Tongue (tissue), 2 donors: ENCODE measurements around the gene TMEM108. TPM values are rescaled to one million over a fixed set of nuclear protein-coding genes. Genes with fewer than 3 reads are reported as not detected.
A peak's percentile ranks its signal among the peaks of the same experiment; 100 is the strongest.
"Not testable (repeated sequence)": the region's sequence is repeated elsewhere in the genome, so short reads cannot be mapped to it uniquely, and the experiment has no call there.

Source experiments
- DNase-seq: peaks from one replicate; pipeline ENCODE4 v3.0.0-alpha.2; 2015
- total RNA-seq: library from RNA; depleted of rRNA; stranded (reverse); fragments of >200 nt; gene quantifications from one replicate; pipeline ENCODE4 v1.2.3, GENCODE V29; 2014

Gene TMEM108
- total RNA-seq: 4.6 TPM

DNA sequence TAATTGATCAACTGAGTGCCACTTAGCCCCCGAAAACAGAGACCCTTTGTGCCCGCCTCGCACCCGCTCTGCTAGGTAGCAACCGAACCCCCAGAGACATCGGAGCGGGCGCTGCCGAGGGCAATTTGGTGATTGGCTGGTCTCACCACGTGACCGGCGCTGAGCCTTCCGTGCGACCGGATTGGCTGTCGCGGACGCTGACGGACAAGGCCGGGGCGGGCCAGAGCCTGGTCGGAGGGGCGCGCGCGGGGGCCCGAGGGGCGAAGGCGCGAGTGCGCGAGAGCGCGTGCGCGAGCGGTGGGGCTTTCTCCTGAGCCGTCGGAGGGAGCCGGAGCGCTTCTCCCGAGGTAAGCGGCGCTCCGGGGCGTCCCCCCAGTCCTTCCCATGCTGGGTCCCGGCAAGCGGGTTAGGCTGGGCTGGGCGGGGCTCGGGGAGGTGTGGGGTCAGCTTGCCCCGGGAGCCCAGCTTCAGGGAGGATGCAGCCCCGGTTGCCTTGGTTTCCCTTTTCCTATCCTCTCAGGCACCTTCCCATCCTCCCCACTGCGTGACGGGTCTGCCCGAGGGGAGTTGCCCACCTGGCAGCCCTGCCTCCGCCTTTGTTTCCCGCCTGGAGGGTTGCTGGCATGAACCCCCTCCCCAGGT is at the start of gene TMEM108:
Gene TMEM108 (plus strand): TSS at position 303 of the 642 bp plus-strand sequence.
- DNase-seq: peak; percentile 93

DNA sequence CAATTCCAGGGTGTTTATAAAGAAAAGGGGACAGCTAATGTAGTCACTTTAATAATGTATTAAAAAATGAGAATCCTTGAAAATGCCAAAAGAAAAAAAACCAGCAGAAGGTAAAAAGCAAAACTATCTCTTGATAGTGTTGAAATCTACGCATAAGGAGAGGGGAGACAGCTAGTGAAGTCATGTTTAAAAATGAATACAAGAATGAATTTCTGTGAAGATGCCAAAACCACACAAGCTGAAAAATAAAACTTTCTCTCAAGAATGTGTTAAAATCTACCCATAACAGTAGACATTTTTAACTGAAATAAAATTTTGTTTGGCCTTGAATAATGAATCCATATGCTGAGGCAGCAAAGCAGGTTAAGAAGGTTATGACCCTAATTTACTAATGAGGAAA is 42.2 kb upstream of the TMEM108 start:
- DNase-seq: no peak

DNA sequence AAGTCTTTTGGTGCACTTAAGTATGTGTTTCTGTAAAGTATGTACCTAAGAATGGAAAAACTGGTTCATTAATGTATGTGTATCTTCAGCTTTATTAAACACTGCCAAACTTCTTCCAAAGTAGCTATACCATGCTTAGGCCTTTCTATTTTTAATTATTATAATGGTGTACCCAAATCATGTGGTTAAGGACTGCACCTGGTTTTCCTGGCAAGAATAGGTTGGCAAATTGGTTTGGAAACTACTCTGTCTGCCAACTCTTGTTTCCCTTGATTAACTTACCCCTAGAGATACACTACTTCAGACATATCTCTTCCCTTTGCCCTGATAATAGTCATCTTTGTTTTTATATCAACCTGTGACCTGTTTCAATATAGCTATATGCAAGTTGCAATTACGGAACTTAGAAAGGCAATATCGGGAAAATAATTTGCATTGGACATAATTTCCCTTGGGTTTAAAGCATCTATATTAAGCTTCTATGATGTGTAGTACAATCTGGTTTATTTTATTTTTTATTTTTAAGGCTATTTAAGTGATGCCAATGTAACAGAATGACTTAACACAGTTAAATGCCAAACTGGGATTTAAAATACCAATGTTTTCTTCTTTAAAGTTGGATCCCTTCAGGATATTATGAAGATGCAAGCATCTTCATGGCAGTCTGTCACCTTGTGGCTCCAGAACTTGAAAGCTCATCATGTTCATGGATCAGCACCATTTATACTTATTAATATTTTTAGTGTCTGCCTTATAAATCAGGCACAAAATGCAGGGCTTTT is 40.6 kb upstream of the TMEM108 start:
- DNase-seq: no peak

DNA sequence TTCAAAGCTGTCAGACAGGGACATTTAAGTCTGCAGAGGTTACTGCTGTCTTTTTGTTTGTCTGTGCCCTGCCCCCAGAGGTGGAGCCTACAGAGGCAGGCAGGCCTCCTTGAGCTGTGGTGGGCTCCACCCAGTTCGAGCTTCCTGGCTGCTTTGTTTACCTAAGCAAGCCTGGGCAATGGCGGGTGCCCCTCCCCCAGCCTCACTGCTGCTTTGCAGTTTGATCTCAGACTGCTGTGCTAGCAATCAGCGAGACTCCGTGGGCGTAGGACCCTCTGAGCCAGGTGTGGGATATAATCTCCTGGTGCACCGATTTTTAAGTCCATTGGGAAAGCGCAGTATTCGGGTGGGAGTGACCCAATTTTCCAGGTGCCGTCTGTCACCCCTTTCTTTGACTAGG is 33.2 kb upstream of the TMEM108 start:
- DNase-seq: not testable (repeated sequence)

DNA sequence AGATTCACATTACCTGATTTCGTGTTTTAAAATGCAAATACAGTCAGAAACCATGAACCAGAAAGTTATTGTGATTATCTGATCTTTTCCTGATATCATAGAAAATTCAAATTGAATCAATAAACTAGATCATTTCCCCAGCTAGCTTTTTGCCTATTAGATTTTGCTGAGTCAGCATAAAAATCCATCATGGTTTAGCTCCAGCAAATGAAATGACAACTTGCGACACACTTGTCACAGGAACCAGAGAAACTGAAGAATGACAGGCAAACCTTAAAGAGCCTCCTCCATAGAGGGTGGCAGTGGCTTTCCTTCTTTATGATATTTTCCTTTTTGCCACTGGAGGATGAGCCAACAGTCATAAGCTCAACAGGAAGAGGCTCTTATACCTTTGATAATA is 30.6 kb upstream of the TMEM108 start:
- DNase-seq: no peak

DNA sequence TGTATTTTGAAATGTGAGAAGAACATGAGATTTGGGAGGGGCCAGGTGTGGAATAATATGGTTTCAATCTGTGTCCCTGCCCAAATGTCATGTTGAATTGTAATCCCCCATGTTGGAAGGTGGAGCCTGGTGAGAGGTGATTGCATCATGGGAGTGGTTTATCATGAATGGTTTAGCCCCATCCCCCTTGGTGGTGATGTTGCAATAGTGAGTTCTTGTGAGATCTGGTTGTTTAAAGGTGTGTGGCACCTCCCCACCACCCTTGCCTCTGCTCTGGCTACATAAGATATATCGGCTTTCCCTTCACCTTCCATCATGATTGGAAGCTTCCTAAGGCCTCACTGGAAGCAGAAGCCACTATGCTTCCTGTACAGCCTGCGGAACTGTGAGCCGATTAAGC is 23.9 kb upstream of the TMEM108 start:
- no peak for DNase-seq

DNA sequence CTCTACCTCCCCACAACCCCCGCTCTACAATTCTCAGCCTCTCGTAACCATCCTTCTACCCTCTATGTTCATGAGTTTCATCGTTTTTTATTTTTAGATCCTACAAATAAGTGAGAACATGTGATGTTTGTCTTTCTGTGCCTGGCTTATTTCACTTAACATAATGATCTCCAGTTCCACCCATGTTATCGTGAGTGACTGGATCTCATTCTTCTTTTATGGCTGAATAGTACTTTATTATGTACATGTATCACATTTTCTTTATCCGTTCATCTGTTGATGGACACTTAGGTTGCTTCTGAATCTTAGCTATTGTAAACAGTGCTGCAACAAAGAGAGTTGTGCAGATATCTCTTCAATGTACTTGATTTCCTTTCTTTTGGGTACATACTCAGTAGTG is 22.6 kb upstream of the TMEM108 start:
- DNase-seq: not testable (repeated sequence)

DNA sequence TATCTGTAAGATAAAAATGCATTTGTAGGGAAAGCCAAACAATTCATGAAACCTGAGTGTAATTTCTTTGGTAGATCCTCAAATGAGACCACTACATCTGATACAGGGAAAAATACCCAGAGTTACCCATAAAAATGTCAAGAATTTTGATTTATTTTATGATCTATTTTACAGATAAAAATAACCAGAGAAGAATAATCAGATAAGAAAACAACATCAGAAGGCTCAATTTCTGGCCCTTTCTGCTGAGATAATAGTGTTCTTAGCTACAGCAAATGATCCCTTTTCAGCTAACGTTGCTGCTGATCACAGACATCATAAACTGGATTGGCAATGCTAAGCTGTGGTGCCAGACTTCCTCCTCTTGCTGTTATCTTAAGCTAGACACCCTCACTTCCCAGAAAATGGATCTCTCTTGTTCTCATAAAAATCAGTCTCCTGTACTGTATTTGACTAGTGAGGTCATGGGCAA is 21.3 kb upstream of the TMEM108 start:
- no peak for DNase-seq

DNA sequence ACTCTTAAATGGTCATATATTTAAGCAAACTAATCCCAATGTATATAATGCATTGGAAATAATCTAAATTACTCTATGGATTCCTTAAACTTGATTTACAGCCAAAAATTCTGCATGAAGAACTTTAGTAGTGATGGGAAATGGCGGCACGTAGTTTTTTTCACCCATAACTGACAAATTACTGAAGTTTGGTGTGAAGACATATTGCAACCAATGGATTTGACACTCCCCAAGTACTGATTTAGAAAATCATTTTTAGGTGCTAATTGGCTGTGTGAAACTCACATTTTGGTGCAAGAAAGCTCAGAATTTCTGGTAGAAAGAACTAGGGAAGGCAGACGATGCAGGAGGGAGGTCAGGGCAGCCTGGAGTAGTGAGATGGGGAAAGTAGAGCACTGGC is 19.3 kb upstream of the TMEM108 start:
- no peak for DNase-seq

DNA sequence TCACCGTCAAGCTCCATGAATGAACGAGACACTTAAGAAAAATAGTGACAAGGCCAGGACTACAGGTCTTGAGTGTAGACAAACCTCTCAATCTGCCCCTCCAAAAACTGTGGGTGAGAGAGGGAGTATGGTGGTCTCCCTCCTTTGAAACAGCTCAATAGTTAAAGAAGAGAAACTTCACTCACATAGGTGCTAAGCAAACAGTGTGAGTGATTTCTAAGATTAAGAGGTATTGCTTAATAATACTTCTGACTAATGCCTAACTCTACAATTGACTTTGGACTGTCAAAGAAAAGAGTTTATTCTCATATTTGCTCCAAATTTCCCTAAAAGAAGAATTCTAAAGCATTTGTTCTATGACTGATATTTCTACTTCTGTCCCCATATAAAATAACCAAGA is 17.0 kb upstream of the TMEM108 start:
- DNase-seq: no peak

DNA sequence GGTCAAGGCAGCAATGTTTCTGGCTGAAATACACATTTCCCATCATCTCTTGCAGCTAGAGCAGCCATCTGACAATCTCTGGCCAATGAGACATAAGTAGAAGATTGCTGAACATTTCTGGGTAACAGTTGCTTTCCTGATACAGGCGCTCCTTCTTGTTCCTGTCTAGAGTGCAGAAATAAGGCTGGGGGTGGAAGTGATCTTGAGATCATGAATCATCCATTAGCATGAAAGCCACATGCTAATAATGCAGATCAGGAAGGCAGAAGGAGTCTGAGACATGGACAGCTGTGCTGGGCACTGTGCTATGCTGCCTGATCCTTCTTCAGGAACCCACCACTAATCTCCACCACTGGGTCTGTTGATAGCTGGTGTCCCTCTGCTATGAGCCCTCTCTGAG is 14.8 kb upstream of the TMEM108 start:
- DNase-seq: no peak

DNA sequence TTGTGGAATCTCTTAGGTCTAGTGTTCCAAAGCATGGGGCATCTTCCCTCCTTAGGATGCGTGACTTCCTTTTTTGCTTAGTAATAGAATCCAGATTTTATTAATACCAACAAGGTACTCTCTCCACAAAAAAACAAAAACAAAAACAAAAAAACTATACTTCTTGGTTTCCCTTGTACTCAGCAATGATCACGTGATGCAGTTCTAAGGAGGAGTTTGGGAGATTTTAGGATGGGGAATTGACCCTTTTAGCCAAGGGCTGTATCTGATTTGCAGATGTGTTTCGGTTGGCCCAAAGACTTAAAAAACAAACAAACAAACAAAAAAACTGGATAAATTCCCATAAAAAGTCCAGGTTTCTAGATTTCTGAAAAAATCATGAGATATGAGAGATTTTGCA is 12.6 kb upstream of the TMEM108 start:
- no peak for DNase-seq

DNA sequence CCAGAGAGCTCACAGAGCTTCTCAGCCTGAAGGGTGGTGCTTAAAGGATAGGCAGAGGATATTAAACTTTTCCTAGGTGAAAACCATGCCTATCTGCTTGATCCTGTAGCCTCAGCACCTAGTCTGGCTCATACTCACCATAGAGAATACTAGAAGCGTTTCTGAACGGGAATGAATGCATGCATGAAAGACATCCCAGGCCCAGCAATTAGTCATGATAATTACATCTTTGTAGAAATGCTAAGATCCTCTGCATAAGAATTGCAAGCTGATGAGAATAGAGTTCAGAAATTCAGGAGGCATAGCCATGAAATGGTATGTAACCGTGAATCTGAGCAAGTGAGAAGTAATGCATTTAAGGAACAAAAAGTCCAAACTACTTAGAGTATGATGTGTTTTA is 5.9 kb upstream of the TMEM108 start:
- no peak for DNase-seq

DNA sequence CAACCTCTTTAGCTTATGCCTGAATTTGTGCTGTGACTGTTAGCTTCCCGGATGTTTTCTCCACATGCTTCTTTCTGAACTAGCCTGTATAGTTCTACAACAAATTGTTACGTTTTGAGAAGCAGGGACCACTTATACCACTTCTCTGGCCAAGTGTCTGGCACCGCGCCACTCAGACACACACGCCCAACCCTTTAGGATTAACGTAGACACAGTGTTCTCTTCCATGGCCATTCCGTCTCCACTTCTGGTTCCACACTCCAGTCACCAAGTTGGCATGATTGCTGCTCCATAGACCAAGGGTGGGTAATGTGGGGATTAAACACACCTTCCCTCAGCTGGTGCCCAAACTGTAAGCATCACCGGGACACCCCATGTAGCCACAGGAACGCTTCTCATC is 755 bp upstream of the TMEM108 start:
- DNase-seq: peak; percentile 76

DNA sequence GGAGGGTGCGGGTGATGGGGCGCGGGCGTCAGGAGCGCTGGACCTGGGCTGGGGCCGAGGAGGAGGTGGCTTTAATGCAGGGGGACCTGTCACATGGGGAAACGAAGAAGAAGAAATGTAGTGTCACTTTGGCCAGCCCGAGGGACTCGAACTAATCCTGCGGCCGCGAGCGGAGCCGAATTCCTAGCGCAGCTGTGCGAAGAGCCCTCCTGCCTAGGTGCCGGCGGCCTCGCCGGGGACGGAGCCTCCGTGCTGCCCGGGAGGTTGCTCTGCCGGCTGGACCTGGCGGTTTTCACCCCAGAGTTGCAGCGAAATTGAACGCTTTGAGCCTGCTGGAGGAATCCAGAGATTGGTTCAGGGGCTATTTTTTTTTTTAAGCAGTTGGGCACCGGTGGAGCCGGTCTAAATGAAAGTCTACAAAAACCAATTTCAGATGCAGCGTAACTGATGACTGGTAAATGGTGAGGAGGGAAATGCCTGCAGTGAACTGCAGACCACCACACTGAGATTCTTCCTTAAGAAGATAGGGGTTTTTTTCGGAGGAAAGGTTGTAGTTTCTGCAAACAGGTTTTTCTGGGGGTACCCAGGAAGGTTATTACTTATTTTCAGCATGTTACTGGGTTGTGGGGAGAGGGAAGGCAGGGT is 662 bp downstream of the TMEM108 start:
- peak; percentile 41 for DNase-seq

DNA sequence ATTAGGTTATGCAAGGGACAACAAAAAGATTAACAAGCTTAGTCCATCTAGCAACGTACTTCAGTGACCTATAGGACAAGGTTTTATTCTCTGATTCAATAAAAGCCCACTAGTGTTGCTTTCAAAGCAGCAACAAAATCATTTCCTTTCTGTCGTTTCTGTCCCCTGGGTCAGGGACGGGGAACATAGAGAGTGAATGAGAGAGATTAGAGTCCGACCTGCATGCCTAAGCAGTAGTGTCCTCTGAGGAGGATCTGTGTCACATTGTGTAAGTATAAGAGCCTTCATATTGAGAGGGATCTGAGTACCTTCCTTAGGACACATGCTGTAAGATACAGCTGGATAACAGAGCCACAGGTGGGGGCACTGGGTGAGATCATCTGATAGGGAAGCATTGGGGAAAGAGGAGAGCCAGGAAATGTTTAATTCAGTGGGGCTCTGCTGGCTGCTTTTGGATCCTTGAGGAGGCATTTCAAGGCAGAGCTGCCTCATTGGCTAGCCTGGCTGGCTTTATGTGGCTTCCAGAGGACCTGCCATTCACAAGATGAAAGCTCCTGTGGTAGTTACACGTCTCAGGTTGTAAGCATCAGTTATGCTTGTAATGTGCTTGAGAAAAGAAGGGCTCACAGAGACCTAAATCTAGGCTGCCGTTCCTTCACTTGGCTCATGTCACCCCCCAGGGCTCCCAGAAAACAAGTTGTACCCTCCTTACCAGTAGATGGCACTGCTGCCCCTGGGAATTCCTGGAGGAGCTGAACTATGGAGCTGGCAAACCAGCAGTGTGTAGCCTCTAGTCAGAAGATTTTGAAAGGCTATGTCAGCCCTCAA is 2.7 kb downstream of the TMEM108 start:
- peak; percentile 94 for DNase-seq

DNA sequence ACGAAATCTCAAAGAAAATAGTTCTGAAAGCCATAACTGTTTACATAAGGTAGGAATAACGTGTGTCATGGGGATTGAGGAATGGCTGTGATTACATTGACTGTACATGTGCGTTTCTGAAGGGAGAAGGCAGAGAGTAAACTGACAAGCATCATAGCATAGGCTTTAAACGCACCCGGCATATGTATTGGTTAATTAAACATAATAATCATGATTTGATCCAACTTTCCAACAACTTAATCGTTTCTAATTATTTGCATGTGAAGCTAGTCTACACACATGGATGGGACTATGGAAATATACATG is 3.3 kb downstream of the TMEM108 start:
- no peak for DNase-seq

DNA sequence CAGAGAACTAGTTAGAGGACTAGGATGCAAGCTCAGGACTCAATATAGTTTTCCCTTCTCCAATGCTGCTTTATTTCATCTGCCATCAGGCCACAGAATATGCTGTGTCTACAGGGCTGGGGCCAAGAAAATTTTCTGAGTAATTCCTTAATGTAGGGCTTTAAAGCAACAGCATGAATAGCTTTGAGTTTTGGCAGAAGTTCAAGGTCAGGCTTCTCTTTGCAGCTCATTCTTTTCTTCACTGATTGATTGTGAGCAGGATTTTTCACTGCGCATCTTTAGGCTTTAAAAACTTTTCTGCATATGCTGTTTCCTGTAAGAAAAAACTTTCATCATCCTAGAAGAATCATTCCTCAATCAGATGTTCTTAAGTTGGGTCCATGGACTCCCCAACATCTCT is 4.6 kb downstream of the TMEM108 start:
- DNase-seq: peak; percentile 60

DNA sequence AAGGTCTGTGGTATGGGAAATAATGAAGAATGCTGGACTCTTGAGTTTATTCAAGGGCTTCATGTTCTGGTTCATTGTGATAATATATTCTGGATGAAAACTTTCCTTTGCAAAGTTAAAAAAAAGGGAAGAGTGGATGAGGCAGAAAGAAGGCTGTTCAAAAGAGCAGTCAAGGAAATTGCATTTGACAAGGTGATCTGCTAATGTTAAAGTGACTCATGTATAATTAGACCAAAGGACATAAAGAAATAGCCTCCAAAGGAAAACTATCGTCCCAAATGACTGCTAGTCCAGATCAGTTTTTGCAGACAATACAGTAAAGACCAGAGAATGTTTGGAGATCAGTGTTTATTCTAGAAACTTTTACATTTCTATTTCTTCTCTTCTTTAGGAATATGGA is 9.8 kb downstream of the TMEM108 start:
- DNase-seq: no peak

DNA sequence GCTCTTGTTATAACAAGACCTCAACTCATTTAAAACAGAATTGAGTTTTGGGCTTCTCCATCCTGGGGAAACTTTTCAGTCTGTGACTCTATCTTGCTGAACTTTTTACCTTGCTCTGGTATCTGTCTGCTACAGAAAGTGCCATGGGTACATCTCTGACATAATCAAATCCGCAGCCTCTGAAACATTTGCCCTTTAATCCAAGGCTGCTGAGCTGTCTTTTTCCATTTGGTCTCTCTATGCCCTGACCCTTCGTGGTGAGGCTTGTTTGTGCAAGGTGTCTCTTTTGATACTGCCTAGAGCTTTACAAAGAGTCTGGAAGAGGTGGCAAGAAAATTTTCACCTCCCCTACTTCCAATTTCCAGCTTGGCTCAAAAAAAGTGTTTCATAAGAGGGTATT is 11.3 kb downstream of the TMEM108 start:
- DNase-seq: no peak

DNA sequence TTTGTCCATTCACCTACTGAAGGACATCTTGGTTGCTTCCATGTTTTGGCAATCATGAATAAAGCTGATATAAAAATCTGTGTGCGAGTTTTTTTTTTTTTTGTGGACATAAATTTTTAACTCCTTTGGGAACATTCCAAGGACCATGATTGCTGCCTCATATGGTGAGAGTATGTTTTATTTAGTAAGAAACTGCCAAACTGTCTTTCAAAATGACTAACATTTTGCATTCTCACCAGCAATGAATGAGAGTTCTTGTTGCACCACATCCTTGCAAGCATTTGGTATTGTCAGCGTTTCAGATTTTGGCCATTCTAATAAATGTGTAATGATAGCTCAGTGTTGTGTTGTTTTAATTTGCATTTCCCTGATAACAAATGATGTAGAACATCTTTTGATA is 12.7 kb downstream of the TMEM108 start:
- DNase-seq: no peak

DNA sequence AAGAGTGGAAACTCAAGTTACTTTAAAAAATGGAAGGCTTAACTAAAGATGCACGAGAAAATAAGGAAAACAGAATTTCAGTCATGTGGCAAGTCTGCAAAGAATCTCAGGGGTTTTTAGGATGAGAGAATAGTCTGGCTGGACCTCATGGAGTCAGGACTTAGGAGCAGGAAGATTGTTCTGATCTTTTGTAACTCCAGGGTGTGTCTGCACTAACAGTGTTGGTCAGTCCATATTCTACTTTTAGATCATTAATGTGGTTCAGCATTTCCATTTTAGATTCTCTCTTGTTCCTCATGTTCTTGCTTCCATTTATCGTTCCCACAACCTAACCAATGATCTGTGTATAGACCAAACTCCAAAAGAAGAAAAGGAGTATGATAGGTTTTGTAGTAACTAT is 15.3 kb downstream of the TMEM108 start:
- no peak for DNase-seq

DNA sequence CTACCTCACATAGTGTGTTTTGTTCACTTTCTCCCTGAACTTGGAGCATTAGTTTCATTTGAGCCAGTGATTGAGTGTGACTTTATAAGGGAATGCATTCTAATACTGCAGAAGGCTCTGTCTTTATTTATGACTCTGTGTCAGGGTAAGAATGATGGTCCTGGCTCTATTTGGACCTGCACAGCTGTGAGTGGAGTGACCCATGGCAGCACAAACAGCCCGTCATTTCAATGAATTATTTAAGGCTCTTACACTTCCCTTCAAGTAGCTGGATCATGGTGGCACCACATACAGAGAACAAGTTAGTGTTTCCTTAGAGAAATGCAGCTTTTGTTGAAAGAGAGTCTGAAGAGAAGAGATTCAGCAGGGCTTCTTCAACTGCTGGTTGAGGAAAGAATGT is 16.4 kb downstream of the TMEM108 start:
- DNase-seq: peak; percentile 17
